Activated CD4-positive, alpha-beta T cell treated with anti-CD3 and anti-CD28 coated beads, Interleukin-2, amount 50 U/mL, for 4 hours (primary cell): ENCODE measurements around the gene VMO1.

Experiments used
- DNase-seq, 2 experiments: peaks; one replicate each; pipeline ENCODE4 v3.0.0-alpha.2; 2020

Gene VMO1

GRCh38 chr17:4796552-4796920 lies 10.4 kb upstream of the VMO1 start:
- no peak for DNase-seq

- no peak for DNase-seq
Measured at GRCh38 chr17:4795168-4795567, 9.0 kb upstream of the VMO1 start.

- no peak for DNase-seq
Measured at GRCh38 chr17:4790705-4791088, 4.5 kb upstream of the VMO1 start.

GRCh38 chr17:4789951-4790704 lies 4.0 kb upstream of the VMO1 start:
- peak; percentile 68 to 73 for DNase-seq

- no peak for DNase-seq
Measured at GRCh38 chr17:4789701-4789950, 3.5 kb upstream of the VMO1 start.

- DNase-seq, result no peak
Measured at GRCh38 chr17:4788807-4789700, 2.9 kb upstream of the VMO1 start, which contains the start of gene GLTPD2. GLTPD2 (plus strand) TSS chr17:4788964; CDS start chr17:4789012, 48 bp downstream.

GRCh38 chr17:4788159-4788806 lies 2.1 kb upstream of the VMO1 start:
- DNase-seq, result no peak

GRCh38 chr17:4786516-4786915 lies 352 bp upstream of the VMO1 start:
- no peak for DNase-seq

- DNase-seq, result no peak
Measured at GRCh38 chr17:4785311-4786105, 656 bp downstream of the VMO1 start.

- no peak for DNase-seq
Measured at GRCh38 chr17:4782652-4783051, 3.5 kb downstream of the VMO1 start.

GRCh38 chr17:4780325-4780955 lies 5.7 kb downstream of the VMO1 start:
- DNase-seq, result no peak

GRCh38 chr17:4777969-4778760 lies 8.0 kb downstream of the VMO1 start:
- no peak for DNase-seq

- DNase-seq, result no peak
Measured at GRCh38 chr17:4772235-4772613, 13.9 kb downstream of the VMO1 start.

- no peak for DNase-seq
Measured at GRCh38 chr17:4771519-4772234, 14.5 kb downstream of the VMO1 start, which contains the start of gene TM4SF5. TM4SF5 (plus strand) TSS chr17:4771886; CDS start chr17:4771923, 37 bp downstream.

- no peak for DNase-seq
Measured at GRCh38 chr17:4769628-4770027, 16.5 kb downstream of the VMO1 start.

- no peak for DNase-seq
Measured at GRCh38 chr17:4768298-4768697, 17.9 kb downstream of the VMO1 start.

GRCh38 chr17:4766723-4767122 lies 19.4 kb downstream of the VMO1 start:
- no peak for DNase-seq

GRCh38 chr17:4766201-4766600 lies 20.0 kb downstream of the VMO1 start:
- DNase-seq, result no peak

- DNase-seq, result no peak
Measured at GRCh38 chr17:4764595-4764994, 21.6 kb downstream of the VMO1 start.

GRCh38 chr17:4759776-4760236 lies 26.4 kb downstream of the VMO1 start:
- no peak for DNase-seq

GRCh38 chr17:4753392-4753791 lies 32.8 kb downstream of the VMO1 start:
- no peak for DNase-seq
